Panc1 (cell line): Measurements from ENCODE around the gene TBC1D23. TPM values are rescaled to one million over a fixed set of nuclear protein-coding genes. Genes with fewer than 3 reads are reported as not detected.
"Not testable (repeated sequence)": the region's sequence is repeated elsewhere in the genome, so short reads cannot be mapped to it uniquely, and the experiment has no call there.

Experiments used
- ATAC-seq: fragments of 200-7000 bp; cut with Tn5 transposase; 2 replicates; pipeline ENCODE4 v1.9.1; 2020; ENCODE audit warnings: mild to moderate bottlenecking, moderate library complexity
- BruUV-seq: library from RNA; stranded (reverse); fragments of 400-500 nt; replicated peaks from 2 replicates; lab custom pipeline; 2021; lab: Mats Ljungman, UMichigan
- CTCF ChIA-PET: fragments of 300-600 bp; sonication (Branson Sonifier 250); formaldehyde crosslinking; loops from one replicate; lab custom pipeline; 2022; ENCODE audit warnings: antibody characterized with exemption; lab: Charles Lee
- POLR2A ChIA-PET: fragments of 300-600 bp; sonication (Branson Sonifier 250); formaldehyde crosslinking; loops from one replicate; lab custom pipeline; 2022; ENCODE audit warnings: antibody characterized with exemption; lab: Charles Lee
- DNase-seq: peaks from one replicate; pipeline ENCODE4 v3.0.0-alpha.2; 2010; ENCODE audit warnings: low read depth, low spot score
- H3K27ac ChIP-seq: 2 replicates; pipeline ENCODE4 v1.5.1; 2011; ENCODE audit warnings: mild to moderate bottlenecking, low read length, inconsistent platforms
- H3K27me3 ChIP-seq: fragments of 200-500 bp; sonication (Bioruptor generic); 2 replicates; pipeline ENCODE4 v1.6.0; 2014; ENCODE audit warnings: low read length, inconsistent platforms; ENCODE audit not compliant: control insufficient read depth, insufficient read depth
- H3K36me3 ChIP-seq: fragments of 200-500 bp; sonication (Bioruptor generic); 2 replicates; pipeline ENCODE4 v1.5.1; 2014; ENCODE audit warnings: inconsistent platforms, mild to moderate bottlenecking, low read length, moderate library complexity; ENCODE audit not compliant: control insufficient read depth, insufficient read depth
- H3K4me1 ChIP-seq: 2 replicates; pipeline ENCODE4 v1.5.1; 2011; ENCODE audit warnings: inconsistent platforms, mild to moderate bottlenecking, low read length, moderate library complexity; ENCODE audit not compliant: control insufficient read depth, insufficient read depth
- H3K4me3 ChIP-seq, 2 experiments: 2 replicates each; pipeline ENCODE4 v1.5.1; 2011 to 2012; ENCODE audit warnings: low read depth in 2 of 2, low read length in 2 of 2, mild to moderate bottlenecking in 2 of 2, inconsistent platforms in 1 of 2, moderate library complexity in 1 of 2
- H3K9me3 ChIP-seq: fragments of 200-500 bp; sonication (Bioruptor generic); 2 replicates; pipeline ENCODE4 v1.5.1; 2014; ENCODE audit warnings: low read depth, mild to moderate bottlenecking, inconsistent platforms, low read length, moderate library complexity; ENCODE audit not compliant: control insufficient read depth, insufficient read depth
- POLR2AphosphoS5 ChIP-seq: IDR thresholded peaks from 2 replicates; pipeline ENCODE4 v1.6.1; 2012; ENCODE audit warnings: mild to moderate bottlenecking, low read depth, low read length, moderate library complexity
- SIN3A ChIP-seq: IDR thresholded peaks from 2 replicates; pipeline ENCODE4 v1.6.1; 2012; ENCODE audit warnings: low read depth, mild to moderate bottlenecking, low read length, moderate library complexity, borderline replicate concordance; ENCODE audit not compliant: insufficient read depth
- TCF7L2 ChIP-seq: IDR thresholded peaks from 2 replicates; pipeline ENCODE4 v1.6.1; 2011; ENCODE audit warnings: mild to moderate bottlenecking, low read depth, low read length, inconsistent platforms
- in situ Hi-C: cut with HindIII; loops from 2 replicates; pipeline ENCODE4 v1.10.0; 2016; ENCODE audit warnings: low sequenced_read_pairs, low pct_unique_long_range_greater_than_20kb
- intact Hi-C: fragments of 100-400 bp; cut with micrococcal nuclease; formaldehyde crosslinking; loops from one replicate; pipeline ENCODE4 v1.10.0; 2022; ENCODE audit not compliant: unreplicated experiment
- total RNA-seq: library from RNA; stranded (reverse); gene quantifications from one replicate; pipeline ENCODE4 v1.2.1, GENCODE V29; 2021; ENCODE audit not compliant: unreplicated experiment
- TF ChIP-seq, protein P1 (sequence below), 2 experiments: IDR thresholded peaks; 2 replicates each; pipeline ENCODE4 v1.6.1; 2011 to 2012; ENCODE audit warnings: low read depth in 2 of 2, control low read depth in 1 of 2, low read length in 1 of 2, mild to moderate bottlenecking in 1 of 2, moderate library complexity in 1 of 2; ENCODE audit not compliant: insufficient read depth in 1 of 2
- TF ChIP-seq, protein P2 (sequence below): fragments of 450-650 bp; IDR thresholded peaks from 2 replicates; pipeline ENCODE4 v1.5.1; 2017; ENCODE audit warnings: mild to moderate bottlenecking

Gene TBC1D23
- total RNA-seq, 1 experiment from 2014 or later: 39.4 TPM

GRCh38 chr3:100257586-100257985 lies 3.2 kb upstream of the TBC1D23 start:
- no peak for ATAC-seq
- Histone ChIP-seq H3K4me1 (peaks cover 15% of the 10 kb centered on the region; the same call in 1 of the 2 replicates), H3K27ac (no peak overlapping the region), H3K4me3 (no peak overlapping the region), H3K9me3 (no peaks in the 10 kb centered on the region), H3K36me3 (no peaks in the 10 kb centered on the region), H3K27me3 (no peaks in the 10 kb centered on the region)
- in situ Hi-C loops (no loop called here), intact Hi-C loops (loop anchor here (2.0 kb wide), 1 partner anchor 425 kb away; no protein-coding TSS in a partner anchor)
- no TSS peak for BruUV-seq
- POLR2A ChIA-PET: no interaction called here
- TF ChIP-seq, protein P1, sequence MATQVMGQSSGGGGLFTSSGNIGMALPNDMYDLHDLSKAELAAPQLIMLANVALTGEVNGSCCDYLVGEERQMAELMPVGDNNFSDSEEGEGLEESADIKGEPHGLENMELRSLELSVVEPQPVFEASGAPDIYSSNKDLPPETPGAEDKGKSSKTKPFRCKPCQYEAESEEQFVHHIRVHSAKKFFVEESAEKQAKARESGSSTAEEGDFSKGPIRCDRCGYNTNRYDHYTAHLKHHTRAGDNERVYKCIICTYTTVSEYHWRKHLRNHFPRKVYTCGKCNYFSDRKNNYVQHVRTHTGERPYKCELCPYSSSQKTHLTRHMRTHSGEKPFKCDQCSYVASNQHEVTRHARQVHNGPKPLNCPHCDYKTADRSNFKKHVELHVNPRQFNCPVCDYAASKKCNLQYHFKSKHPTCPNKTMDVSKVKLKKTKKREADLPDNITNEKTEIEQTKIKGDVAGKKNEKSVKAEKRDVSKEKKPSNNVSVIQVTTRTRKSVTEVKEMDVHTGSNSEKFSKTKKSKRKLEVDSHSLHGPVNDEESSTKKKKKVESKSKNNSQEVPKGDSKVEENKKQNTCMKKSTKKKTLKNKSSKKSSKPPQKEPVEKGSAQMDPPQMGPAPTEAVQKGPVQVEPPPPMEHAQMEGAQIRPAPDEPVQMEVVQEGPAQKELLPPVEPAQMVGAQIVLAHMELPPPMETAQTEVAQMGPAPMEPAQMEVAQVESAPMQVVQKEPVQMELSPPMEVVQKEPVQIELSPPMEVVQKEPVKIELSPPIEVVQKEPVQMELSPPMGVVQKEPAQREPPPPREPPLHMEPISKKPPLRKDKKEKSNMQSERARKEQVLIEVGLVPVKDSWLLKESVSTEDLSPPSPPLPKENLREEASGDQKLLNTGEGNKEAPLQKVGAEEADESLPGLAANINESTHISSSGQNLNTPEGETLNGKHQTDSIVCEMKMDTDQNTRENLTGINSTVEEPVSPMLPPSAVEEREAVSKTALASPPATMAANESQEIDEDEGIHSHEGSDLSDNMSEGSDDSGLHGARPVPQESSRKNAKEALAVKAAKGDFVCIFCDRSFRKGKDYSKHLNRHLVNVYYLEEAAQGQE (IDR thresholded peaks at IDR 0.05; ENCODE audit: insufficient read depth in 1 of 2, low read depth in 2 of 2, low read length in 1 of 2): no peak
- no peak for DNase-seq
- CTCF ChIA-PET: interaction anchor here (0.6 kb wide), 1 partner anchor 430 kb away, joined by 3 read pairs; no protein-coding TSS in a partner anchor

- DNase-seq: no peak
- Histone ChIP-seq H3K27me3 (no peaks in the 10 kb centered on the region), H3K4me3 (peak overlapping the region; percentile 97 to 100), H3K36me3 (no peaks in the 10 kb centered on the region), H3K27ac (peak overlapping the region; percentile 94), H3K4me1 (peaks cover 28% of the 10 kb centered on the region), H3K9me3 (no peaks in the 10 kb centered on the region)
- CTCF ChIA-PET: interaction anchor here (0.5 to 0.7 kb wide), 5 partner anchors 40 to 428 kb away, joined by 3 to 9 read pairs (median 3); no protein-coding TSS in a partner anchor
- TF ChIP-seq POLR2AphosphoS5: no peak; the same call in 1 of the 2 replicates
- ATAC-seq: peak; percentile 35
- intact Hi-C loops: no loop called here
- POLR2A ChIA-PET: interaction anchor here (0.7 to 1.3 kb wide), 7 partner anchors 9 to 442 kb away, joined by 3 to 19 read pairs (median 5); partner anchors contain the start of gene CMSS1
- TSS peak; percentile 98 for BruUV-seq
- in situ Hi-C loops: no loop called here
These were observed 609 bp upstream of the TBC1D23 start for GRCh38 chr3:100260081-100260684.

- Histone ChIP-seq H3K36me3 (no peaks in the 10 kb centered on the region), H3K4me1 (peaks cover 28% of the 10 kb centered on the region), H3K9me3 (no peaks in the 10 kb centered on the region), H3K27me3 (no peaks in the 10 kb centered on the region), H3K27ac (peak overlapping the region; percentile 96), H3K4me3 (peak overlapping the region; percentile 97 to 100)
- intact Hi-C loops: no loop called here
- TF ChIP-seq POLR2AphosphoS5 (no peak), TCF7L2 (no peak), SIN3A (no peak)
- TF ChIP-seq, protein P1 (IDR thresholded peaks at IDR 0.05; ENCODE audit: insufficient read depth in 1 of 2, low read depth in 2 of 2, low read length in 1 of 2): no peak
- TF ChIP-seq, protein P2, sequence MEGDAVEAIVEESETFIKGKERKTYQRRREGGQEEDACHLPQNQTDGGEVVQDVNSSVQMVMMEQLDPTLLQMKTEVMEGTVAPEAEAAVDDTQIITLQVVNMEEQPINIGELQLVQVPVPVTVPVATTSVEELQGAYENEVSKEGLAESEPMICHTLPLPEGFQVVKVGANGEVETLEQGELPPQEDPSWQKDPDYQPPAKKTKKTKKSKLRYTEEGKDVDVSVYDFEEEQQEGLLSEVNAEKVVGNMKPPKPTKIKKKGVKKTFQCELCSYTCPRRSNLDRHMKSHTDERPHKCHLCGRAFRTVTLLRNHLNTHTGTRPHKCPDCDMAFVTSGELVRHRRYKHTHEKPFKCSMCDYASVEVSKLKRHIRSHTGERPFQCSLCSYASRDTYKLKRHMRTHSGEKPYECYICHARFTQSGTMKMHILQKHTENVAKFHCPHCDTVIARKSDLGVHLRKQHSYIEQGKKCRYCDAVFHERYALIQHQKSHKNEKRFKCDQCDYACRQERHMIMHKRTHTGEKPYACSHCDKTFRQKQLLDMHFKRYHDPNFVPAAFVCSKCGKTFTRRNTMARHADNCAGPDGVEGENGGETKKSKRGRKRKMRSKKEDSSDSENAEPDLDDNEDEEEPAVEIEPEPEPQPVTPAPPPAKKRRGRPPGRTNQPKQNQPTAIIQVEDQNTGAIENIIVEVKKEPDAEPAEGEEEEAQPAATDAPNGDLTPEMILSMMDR: no peak
- in situ Hi-C loops: no loop called here
- DNase-seq (no peak), ATAC-seq (no peak)
- POLR2A ChIA-PET: interaction anchor here (0.6 kb wide), 1 partner anchor 188 kb away, joined by 3 read pairs; no protein-coding TSS in a partner anchor
- BruUV-seq: no TSS peak
- CTCF ChIA-PET: no interaction called here
These were observed 702 bp downstream of the TBC1D23 start for GRCh38 chr3:100261485-100261903.

GRCh38 chr3:100262925-100263324 lies 2.1 kb downstream of the TBC1D23 start:
- H3K27me3 ChIP-seq, ATAC-seq, intact Hi-C loops, BruUV-seq, in situ Hi-C loops, H3K36me3 ChIP-seq, CTCF ChIA-PET, DNase-seq, H3K9me3 ChIP-seq, POLR2A ChIA-PET: not testable (repeated sequence)
- peak overlapping the region; percentile 71; the same call in 1 of the 2 replicates for H3K27ac ChIP-seq
- peak overlapping the region in 1 of 2 experiments; percentile 46; a peak in 2 of 4 replicates for H3K4me3 ChIP-seq
- H3K4me1 ChIP-seq: peaks cover 28% of the 10 kb centered on the region
